NCI-H774 (cell line): ENCODE results near the gene TAS1R3.

Experiments used
- DNase-seq: peaks from one replicate; lab custom pipeline; 2025; lab: John Stamatoyannopoulos, UW

Gene TAS1R3

DNA sequence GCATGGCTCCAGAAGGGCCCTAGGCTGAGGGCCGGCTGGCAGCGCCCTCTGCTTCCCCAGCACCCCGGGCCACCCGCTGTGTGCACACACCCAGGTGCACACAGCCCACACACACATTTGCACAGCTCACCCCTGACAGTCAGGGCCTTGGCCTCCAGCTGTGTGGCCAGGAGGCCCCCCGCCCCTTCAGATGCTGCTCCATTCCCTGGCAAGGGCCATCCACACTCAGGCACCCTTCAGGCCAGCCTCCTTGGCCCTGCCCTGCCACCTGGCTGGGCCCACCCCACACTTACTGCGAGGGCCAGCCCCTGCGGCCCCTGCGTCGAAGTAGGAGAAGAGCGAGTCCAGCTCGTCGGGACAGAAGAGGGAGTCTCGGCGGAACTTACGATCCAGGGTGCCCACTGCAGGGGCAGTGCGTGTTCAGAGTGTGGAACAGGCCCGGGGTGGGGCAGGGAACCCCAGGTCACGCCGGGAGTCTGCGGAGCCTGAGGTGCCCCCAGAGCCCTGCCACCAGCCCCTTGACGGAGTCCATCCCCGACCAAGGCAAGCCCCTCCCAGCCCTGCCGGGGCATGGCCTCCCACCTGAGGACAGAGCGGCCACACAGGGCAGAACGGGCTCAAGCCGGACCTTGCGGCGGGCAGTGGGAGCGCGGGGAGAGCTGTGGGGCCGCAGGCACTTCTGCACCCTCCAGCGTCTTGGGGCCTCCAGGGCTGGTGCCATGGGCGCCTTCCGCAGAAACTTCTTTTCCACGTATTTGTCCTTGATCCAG lies 35.7 kb upstream of the TAS1R3 start:
- no peak for DNase-seq

DNA sequence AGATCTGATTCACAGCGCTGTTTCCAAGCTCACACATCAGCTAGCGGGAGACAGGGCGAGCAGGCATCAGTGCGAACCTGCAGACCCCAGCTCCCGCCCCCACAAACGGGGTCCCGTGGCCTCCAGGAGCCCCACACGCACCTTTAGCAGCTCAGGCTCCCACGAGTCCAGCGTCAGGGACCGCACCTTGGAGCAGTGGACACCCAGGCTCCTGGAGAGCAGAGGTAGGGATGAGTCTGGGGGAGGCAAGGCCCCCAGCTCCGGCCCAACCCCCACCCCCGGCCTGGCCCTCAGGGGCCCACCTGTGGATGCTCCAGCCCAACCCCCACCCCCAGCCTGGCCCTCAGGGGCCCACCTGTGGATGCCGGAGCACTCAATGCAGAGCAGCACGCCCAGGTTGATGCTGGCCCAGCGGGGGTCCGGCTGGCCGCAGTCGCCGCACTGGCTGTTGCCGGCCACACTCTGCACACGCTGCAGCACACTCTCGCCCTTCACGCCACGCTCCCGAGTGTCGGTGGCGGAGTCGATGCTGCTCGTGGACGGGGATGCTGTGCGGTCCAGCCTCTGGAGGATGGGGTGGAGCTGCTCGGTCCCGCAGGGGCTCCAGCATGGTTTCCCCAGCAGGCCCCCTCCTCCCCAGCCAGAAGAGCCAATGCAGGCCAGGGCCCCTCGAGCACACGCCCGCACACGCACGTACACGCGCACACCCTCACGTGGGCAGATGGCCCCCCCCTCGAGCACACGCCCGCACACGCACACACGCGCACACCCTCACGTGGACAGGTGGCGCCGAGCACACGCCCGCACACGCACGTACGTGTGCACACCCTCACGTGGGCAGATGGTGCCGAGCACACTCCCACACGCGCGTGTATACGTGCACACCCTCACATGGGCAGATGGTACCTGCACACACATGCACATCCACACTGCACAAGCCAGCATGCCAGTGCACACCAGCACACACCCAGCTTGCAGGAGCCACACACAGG lies 34.7 kb upstream of the TAS1R3 start:
- DNase-seq = no peak

DNA sequence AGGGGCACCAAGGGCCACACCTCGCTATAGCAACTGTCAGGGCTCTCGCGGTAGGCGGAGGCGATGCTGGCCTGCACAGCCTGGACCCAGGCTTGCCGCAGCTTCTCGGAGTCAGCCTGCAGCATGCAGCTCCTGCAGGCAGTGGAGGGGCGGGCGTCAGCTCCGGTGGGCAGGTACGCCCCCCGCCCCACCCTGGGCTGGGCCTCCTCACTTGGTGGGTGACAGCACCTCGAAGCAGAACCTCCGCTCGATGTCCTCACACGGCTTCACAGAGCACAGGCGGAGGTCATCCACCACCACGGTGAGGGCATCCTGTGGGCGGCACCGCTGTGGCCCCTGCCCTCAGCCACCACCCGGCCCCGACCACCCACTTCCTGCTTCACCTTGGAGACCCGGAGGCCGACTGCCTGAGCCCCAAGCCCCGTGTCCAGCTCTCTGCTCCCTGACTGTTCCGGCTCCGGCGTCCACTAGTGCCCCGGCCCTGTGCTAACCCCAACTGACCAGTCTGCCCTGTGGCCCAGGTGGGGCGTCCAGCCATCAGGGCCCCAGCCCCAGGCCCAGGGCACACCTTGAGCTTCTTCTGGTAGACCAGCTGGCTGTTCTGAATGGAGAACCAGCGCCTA lies 33.2 kb upstream of the TAS1R3 start:
- no peak for DNase-seq

DNA sequence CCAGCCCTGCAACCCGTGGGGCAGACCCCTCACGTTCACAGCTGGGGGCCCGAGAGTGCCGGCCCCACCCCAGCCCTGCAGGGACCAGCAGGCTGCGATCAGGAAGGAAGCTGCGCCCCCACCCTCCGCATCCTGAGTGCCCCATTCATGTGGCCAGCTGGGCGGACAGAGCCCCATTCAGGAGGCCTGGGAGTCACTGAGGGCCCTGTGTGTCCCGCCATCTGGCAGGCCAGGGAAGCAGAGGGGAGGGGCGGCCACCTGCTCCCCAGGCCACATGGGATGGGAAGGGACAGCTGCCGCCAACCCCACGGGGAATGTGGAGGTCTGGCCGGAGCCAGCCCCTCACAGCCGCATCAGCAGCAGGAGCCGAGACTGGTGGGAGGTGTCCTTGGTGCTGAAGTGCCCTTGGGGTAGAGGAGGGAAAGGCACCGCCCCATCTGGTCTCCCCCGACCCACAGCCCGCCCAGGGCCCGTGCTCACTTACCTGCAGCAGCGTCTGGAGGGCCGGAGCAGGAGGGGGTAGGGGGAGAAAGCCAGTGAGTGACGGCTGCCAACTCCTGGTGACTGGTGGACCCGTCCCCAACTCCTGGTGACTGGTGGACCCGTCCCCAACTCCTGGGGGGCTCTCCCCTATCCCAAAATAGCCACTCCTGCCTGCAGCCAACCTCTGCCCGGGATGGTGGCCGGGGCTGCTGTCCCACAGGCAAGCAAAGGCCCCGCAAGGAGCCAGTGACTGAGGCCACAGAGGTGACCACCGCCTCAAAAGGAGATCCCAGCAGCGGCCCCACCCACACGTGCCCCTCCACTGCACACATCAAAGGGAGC lies 32.0 kb upstream of the TAS1R3 start:
- no peak for DNase-seq

DNA sequence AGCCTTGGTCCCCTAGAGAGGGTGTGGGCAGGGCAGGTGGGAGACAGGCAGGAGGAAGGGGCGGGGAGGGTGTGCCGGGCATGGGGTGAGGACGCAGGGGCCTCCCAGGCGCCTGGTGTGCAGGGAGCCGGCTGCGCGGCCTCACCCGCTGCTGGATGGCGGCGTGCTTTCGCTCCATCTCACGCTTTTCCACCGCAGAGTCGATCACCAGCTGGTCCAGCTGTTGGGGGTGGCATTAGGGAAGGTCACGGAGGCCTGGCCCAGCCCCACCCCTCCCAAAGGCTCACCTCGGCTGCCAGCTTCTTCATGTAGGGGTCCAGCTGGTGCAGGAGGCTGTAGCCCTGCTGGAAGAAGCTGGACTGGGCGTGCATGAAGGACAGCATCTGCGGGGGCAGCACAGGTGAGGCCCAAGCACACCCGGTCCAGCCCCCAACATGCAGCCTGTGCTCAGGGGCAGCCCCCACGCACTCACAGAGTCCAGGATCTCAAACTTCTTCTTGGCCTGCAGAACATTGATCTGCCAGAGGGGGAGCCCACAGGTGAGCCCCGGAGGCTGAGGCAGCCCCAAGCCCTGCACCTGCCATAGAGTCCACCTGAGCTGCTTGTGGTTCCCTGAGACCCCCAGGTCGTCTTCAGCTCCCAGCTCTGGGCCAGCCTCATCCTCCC lies 31.3 kb upstream of the TAS1R3 start:
- no peak for DNase-seq

DNA sequence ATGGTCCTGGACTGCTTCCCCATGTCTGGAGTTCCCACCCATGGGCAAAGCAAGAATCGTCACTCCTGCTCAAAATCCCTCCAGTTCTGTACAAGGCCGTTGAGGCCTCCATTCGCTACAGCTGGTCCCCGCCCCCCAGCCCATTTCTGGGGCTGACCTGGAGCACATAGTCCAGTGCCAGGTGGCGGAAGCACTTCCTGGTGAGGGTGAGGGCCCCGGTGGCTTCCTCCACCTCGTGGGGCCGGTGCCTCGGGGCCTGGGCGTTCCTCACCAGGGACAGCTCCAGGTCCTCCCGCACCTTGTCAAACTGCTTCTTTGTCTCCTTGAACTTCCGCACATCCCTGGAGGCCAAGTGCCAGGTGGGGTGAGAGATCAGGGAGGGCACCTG lies 30.7 kb upstream of the TAS1R3 start:
- DNase-seq = no peak

DNA sequence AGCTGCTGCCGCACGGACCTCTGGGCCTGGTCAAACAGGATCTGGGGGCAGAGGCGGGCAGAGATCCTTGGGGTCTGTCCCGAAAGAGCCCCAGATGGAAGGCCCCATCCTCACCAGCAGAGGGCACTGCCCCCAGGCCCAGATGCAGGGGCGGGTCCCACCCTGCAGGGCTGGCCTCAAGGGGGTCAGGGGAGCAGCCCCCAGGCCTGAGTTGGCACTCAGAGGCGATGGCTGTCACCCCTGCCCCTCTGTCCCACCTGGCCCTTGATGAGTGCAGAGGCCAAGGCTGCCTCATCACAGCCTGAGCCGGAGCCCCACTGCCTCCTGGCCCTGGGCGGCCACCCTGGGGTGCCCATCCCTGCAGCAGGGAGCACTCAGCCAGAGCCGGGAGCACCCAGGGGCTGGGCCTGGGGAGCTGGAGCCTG lies 29.1 kb upstream of the TAS1R3 start:
- DNase-seq = no peak

DNA sequence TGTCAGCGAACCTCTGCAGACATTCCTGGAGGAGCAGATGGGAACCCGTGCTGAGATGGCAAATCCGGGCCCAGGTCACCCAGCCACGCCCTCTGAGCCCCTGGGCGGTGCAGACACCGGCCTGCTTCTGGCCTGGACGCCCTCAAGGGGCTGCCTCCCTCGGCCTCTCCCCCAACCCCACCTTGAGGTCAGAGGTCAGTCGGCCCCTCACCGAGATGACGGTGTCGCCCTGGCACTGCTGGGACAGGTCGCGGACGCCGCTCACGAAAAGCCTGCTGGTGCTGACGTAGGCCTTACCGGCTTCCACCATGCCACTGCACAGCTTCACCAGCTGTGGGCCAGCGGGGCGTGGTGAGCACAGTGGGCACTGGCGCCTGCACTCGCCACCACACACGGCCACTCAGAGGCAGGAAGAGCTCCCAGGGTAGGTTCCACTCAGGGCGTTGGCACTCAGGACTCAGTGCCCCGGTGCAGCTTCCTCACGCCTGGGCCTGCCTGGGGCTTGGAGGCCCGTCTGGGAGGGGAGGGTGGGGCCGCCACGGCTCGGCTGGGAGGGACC lies 28.1 kb upstream of the TAS1R3 start:
- no peak for DNase-seq

DNA sequence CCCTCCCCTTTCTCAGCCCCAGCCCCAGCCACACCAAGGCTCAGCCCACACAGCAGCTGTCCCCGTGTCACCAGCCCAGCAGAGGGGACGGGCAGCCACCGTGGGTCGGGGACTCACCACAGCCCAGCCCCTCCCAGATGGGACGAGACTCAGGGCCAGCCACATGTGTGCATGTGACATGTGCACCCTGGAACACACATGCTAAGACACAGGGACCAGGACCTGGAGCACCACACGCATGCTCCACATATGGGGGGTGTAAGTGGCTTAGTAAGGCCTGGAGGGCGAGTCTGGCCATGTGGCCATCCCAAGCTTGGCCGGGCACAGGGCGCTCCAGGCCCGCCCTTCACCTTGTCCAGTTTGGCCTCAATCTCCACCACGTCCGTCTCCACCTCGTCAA lies 27.3 kb upstream of the TAS1R3 start:
- DNase-seq = no peak

DNA sequence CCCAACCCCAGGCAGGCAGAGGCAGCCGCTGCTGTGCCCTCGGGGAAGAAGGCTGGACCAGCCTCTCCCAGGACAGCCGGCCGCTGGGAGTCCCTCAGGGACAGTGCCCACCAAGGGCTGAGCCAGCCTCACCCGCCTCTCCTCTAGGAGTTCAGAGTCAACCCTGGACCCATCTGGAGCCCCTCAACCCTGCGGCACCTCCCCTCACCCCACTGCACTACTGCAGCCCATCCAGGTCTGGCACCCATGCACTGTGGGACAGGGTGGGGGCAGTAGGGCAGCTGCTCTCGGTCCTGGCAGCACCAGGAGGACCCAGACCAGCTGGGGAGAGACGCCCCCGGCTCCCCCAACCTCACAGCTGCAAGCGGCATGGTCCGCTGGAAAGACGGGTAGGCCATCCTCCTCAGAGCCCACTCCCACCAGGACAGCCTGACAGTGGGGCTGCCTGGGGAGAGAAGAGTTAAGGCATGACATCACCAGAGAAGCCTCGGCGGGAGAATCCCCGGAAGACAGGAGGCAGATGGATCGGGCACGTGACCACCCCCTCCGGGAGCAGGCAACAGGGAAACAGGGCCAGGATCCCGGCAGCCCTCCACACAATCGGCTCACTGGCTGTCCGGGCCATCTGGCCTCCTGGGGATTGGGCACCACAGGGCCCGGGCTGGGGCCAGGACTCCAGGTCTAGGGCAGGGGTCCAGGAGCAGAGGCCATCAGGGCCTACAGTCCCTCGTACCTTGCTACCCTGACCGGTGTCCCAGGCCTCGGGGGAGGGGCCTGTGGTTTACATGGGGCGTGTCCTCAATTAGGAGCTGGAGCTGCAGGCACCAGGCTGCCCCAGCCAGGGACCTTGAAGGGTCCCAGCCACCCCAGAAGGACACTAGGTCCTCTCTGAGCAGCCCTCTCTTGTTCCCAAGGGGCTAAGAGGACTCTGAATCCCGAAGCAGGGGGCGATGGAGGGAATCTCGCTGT lies 26.5 kb upstream of the TAS1R3 start:
- no peak for DNase-seq

DNA sequence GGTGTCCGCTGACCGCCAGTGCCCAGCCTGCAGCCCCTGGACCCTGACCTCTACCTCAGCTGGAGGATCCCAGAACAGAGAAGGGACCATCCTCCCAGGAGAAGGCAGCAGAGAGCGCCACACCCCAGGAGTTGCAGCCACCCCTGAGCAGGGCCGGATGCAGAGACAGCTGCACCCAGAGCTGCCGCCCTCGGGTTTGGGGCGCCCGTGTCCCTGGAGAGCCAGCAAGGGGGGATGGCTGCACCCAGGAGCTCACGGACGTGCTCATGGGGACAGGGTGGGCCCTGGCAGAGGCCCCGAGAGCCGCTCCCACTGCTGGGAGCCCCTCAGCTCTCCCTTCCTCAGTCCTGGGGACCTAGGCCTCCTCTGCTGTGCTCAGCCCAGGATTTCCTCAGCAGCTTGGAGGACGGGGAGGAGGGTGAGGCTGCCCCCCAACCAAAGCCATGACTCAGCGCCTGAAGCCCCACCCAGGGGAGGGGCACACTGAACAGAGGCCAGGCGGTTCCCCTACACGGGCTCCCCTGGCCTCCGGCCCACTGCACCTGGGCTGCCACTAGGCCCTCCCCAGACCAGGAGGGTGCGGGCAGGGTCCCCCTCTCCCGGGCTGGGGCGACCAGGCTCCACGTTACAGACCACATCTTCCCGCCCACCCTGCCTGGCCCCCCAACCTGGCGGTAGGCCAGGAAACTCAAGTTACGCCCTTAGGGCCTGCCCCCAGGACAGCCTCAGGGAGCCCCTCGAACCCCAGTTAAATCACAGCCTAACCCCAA lies 25.6 kb upstream of the TAS1R3 start:
- no peak for DNase-seq

DNA sequence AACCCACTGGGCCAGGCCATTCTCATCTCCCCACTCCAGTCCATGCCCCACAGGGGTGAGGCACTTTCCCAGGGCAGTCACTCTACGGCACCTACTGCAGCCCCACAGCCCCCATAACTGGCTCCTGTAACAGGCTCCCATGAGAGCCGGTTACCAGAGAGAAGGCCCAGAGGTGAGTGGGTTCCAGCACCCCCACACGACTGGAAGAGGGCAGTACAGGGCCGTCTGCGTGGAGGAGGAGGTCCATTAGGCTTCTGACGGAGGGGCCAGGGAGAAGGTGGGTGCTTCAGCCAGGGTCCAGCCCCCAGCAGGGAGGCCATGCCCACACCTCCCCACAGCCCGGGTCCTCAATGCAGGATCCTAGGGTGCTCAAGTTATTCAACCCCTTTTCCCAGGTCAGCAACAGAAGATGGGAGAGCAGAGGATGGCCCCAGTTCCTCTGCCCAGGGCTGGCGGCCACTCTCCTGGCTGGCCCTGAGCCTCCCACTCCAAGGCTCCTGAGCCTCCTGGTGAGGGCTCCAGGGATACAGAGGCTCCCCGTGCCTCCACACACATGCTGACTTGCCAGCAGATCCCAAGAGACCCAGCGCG lies 24.9 kb upstream of the TAS1R3 start:
- no peak for DNase-seq

DNA sequence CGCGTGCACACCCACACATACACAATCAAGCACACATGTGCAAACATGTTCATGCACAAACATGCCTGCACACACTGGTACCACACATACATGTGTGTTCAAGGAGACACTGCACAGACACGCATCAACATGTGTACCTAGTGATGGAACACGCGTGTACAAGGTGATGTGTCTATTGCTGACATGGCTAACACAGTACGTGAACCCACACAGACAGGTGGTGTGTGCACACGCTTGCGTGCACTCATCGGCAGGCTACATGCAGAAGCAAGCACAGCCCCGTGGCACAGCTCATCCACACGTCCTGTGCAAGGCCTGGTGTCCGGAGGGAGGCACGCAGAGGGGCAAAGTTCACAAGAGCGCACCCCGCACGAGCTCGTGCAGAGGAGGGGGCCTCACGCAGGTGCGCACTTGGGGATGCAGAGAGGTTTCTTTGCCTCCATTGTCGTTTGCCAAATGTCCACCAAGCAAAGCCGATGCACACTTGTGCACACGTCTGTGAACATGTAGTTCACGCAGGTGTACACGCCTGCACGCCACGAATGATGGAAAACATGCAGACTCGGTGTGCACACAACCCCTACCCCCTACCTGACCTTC lies 24.3 kb upstream of the TAS1R3 start:
- DNase-seq = no peak

DNA sequence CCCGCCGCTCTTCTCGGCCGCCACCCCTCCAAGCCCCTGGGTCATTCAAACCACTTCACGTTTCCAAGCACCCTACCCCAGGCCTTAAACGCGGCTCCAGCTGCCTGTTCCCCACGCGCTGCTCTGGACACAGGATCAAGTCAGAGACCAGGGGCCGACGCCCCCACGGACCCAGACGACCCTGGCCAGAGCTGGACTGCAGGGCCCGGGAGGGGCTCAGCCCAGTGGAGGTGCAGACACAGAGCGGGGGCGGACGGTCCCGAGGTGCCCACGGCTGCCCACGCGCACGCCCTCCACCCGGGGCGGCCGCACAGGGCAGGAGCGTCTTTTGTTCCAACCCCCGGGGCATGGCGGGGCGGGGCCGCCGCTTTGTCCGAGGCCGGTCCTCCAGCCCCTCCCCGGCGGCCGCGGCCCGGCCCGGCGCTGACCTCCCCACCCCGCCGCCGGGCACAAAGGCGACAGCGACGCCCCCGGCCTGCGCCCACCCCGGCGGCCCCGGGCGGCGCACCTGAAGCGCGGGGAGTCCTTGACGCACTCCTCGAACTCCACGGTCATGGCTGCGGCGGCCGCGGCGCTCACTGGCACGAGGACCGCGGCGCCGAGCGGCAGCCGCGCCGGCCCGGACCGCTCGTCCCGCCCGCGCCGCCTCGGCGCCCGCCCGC lies 23.7 kb upstream of the TAS1R3 start:
- no peak for DNase-seq

DNA sequence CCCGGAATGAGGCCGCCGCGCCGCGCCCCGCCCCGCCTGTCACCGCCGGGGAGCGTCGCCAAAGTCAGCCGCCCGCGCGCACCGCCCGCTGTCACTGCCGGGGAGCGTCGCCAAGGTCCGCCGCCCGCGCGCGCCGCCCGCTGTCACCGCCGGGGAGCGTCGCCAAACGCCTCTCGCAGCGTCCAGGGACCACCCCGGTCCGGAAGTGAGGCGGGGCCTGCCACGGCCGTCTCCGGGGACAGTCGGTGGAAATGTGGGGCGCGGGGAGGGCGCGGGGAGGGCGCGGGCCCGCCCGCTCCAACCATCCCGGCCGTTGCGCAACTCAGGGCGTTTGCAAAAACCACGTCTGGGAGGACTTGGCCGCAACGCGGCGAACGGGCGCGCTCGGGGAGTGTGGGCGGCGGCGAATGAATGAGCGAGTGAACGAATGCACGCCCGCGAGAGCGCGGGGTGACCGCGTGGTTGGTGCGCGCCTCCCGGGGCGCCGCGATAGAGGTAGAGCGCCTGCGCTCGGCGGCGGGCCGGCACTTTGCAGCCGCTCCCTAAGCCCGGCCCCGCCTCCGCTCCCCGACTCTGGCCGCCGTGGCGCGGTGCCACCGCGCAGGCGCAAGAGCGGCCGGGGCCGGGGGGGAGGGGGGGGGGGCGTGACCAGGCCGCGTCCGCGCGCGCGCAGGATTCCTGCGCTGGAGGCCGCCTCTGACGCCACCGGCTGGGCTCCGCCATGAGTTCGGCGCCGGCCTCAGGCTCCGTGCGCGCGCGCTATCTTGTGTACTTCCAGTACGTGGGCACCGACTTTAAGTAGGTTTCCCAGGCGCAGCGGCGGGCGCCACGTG lies 22.9 kb upstream of the TAS1R3 start, which contains the start of the genes ACAP3 and PUSL1:
ACAP3 (minus strand) TSS at position 8 of the 833 bp plus-strand sequence. CDS start 115 bp downstream, outside the sequence.
PUSL1 (plus strand) TSS at position 675 of the 833 bp plus-strand sequence; CDS start at position 722, 47 bp downstream.
- peak; percentile 66 for DNase-seq

DNA sequence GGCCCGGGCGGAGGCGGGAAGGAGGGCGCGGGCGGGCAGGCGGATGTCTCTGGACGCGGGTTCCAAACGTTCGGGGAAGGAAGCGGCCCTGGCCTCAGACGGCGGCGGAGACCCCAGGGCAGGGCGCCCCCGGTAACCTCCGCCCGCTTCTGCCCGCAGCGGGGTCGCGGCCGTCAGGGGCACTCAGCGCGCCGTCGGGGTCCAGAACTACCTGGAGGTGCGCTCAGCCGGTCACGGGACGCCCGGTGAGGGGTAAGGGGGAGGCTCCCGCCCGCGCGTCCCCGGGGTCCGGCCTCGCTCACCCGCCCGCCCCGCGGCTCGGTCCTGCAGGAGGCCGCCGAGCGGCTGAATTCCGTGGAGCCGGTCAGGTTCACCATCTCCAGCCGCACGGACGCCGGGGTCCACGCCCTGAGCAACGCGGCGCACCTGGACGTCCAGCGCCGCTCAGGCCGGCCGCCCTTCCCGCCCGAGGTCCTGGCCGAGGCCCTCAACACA lies 22.3 kb upstream of the TAS1R3 start:
- DNase-seq = no peak
